ENCODE results near the gene KIAA1958. TPM values are rescaled to one million over a fixed set of nuclear protein-coding genes. Genes with fewer than 3 reads are reported as not detected.

KIAA1958 gene
- total and polyA plus RNA-seq, 2 of the 4 experiments (the other 2 are of a cell fraction) = 0.65 to 1.8 TPM

DNA sequence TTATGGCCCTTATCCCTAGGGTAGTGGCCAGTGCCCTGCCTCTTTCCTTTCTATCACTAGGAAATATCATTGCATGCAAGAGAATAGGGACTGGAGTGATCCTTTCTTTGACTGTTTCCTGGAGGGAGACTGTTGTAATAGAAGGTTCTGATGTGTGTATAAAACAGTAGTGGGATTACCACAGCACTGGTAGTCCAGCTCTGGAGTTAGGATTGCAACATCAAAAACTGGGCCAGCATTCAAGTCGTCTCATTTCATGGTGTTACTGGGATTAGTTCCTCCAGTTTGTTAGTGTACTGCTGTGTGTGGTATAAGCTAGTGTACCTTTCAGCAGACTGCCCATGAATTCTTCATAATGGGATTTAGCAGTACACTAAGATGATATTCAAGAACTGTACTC, 45.8 kb downstream of the KIAA1958 start:
- DNase-seq = peak; percentile 80
- dilution Hi-C loops (cut with HindIII; ENCODE audit: low sequenced_read_pairs, unreplicated experiment) = no loop called here
- POLR2A ChIA-PET (ENCODE audit: unreplicated experiment) = no interaction called here

More for the DNA sequence above, 45.8 kb downstream of the KIAA1958 start:
- no peak overlapping the region for H3K27ac ChIP-seq (ENCODE audit: insufficient read depth, low read length)
- WGBS, 2 experiments (ENCODE audit: extremely low coverage in 2 of 2, insufficient read length in 1 of 2) = no CpG with 5 or more reads among the region's 1 CpG
- no peak overlapping the region for H4K91ac ChIP-seq (ENCODE audit: insufficient read depth, low read depth, low read length)
- H3K14ac ChIP-seq (replicated peaks; ENCODE audit: low read depth, low read length) = no peak overlapping the region
- H3K4me1 ChIP-seq (ENCODE audit: control insufficient read depth, insufficient read depth, low read length) = peaks cover 3% of the 10 kb centered on the region
- no peak overlapping the region for H2AFZ ChIP-seq (replicated peaks; ENCODE audit: low read length, poor library complexity)
- H2AK5ac ChIP-seq (ENCODE audit: low read depth, low read length) = no peak overlapping the region
- no peak overlapping the region for H3K4ac ChIP-seq (ENCODE audit: low read depth, low read length)
- H3K36me3 ChIP-seq (ENCODE audit: control insufficient read depth, insufficient read depth, low read length) = no peaks in the 10 kb centered on the region
- no peak overlapping the region for H2BK20ac ChIP-seq (ENCODE audit: low read depth, low read length)
- no peak overlapping the region for H3K9ac ChIP-seq (ENCODE audit: low read depth, low read length)
- H3K23ac ChIP-seq (ENCODE audit: low read depth, low read length) = no peak overlapping the region
- no peaks in the 10 kb centered on the region for H3K79me1 ChIP-seq (ENCODE audit: low read depth in 1 of 2, low read length in 2 of 2)
- no peak overlapping the region for H3K56ac ChIP-seq (ENCODE audit: extremely low read depth, insufficient read depth, low read length)
- peak overlapping the region; percentile 68 for H2BK5ac ChIP-seq (ENCODE audit: low read depth, low read length, poor library complexity, severe bottlenecking)
- in situ Hi-C loops (cut with MboI; ENCODE audit: low sequenced_read_pairs) = no loop called here
- no peaks in the 10 kb centered on the region for H4K20me1 ChIP-seq (ENCODE audit: insufficient read depth, low read length)
- ATAC-seq (ENCODE audit: low read depth) = peak; percentile 77
- no peak overlapping the region for H2AK9ac ChIP-seq (replicated peaks; ENCODE audit: low read depth, low read length, poor library complexity)
- CTCF ChIA-PET = no interaction called here
- peak; percentile 92 for TF ChIP-seq CEBPB (IDR thresholded peaks at IDR 0.05; ENCODE audit: low read depth, low read length)
- no peak for TF ChIP-seq NFE2L2 (IDR thresholded peaks at IDR 0.05; ENCODE audit: low read depth, low read length)
- H3K9me3 ChIP-seq (ENCODE audit: control insufficient read depth, insufficient read depth, low read length) = no peaks in the 10 kb centered on the region
- H3K9me1 ChIP-seq (ENCODE audit: insufficient read depth, low read length) = peaks cover 5% of the 10 kb centered on the region; the same call in 1 of the 2 replicates
- H4K5ac ChIP-seq (ENCODE audit: low read depth, low read length) = no peak overlapping the region
- H2BK120ac ChIP-seq (ENCODE audit: low read depth, low read length) = no peak overlapping the region
- H2BK15ac ChIP-seq (ENCODE audit: low read depth, low read length) = no peak overlapping the region
- BruUV-seq (replicated peaks) = no TSS peak
- H3K4me2 ChIP-seq (ENCODE audit: low read depth, low read length) = no peak overlapping the region
- H3K4me3 ChIP-seq (ENCODE audit: insufficient read depth, low read depth, low read length) = no peak overlapping the region
- H4K8ac ChIP-seq (ENCODE audit: low read depth in 2 of 2, low read length in 2 of 2) = no peak overlapping the region
- intact Hi-C loops (cut with micrococcal nuclease) = loop anchor here (5.0 kb wide), 1 partner anchor 35 kb away; no protein-coding TSS in a partner anchor
- H3K27me3 ChIP-seq (ENCODE audit: control insufficient read depth, insufficient read depth, low read length) = no peaks in the 10 kb centered on the region
- H3K18ac ChIP-seq (ENCODE audit: low read depth, low read length) = no peak overlapping the region
